T-helper 1 cell (primary cell): ENCODE measurements around the gene ENPP3.
"Not testable (repeated sequence)": the region's sequence is repeated elsewhere in the genome, so short reads cannot be mapped to it uniquely, and the experiment has no call there.

Experiments used
- DNase-seq, 5 donors: peaks; one replicate each; pipeline ENCODE4 v3.0.0-alpha.2; 2012 to 2020

ENPP3 gene

DNA sequence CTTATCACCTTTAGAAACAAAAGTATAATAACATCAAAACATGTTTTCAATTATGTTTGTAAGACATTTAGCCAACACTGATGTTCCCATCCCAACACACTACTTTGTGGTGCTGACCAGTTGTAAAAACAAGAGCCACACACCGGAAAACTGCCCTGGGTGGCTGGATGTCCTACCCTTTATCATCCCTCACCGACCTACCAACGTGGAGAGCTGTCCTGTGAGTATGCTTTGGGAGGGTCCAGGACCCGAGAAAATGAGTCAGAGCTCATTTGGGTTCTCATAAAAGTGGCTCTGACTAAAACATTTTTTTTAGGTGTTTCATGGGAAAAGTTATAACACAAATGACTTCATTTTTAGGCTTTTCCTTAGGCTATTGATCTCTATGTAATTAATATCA, 103.1 kb downstream of the ENPP3 start:
- DNase-seq = no peak

GRCh38 chr6:131741688-131742393, 104.7 kb downstream of the ENPP3 start:
- DNase-seq = no peak

DNA sequence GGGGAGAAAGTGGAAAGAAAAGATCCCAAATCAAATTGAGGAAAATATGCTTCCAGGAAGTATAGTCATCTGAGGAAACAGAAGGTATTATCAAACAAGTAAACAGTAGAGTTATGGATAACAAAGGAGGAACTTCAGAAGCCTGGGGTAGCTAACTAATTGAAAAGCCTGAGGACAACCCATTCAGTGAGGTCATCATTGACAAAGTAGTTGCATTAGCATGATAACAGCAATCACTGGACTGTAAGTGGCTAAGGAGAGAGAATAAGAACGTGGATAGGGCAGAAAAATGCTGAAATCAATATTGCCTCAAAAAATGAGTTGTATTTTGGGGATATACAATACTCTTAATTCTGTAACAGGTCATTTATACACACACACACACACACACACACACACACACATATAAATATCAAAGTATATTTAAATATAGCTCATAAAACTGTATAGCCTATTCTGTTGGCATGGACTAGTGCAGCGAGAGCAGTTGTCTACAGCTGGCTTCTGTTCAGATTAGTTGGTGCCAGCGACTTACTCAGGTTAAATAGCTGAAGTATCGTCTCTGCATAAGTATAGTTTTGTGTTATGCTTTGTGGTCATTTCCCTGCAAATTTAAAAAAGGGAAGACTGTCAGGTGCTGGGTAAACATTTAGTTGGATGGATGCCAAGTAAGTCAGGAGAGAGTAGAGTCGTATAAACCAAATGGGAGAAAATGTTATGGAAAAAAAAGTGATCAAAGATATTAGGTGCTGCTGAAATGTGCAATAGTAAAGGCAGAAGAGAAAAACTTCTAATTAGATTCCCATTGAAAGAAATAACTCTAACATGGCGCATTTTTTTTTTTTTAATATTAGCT, 107.6 kb downstream of the ENPP3 start:
- no peak for DNase-seq

- DNase-seq = no peak
Observed at GRCh38 chr6:131745476-131745875, 108.4 kb downstream of the ENPP3 start.

GRCh38 chr6:131747821-131748353, 110.8 kb downstream of the ENPP3 start:
- DNase-seq = no peak

DNA sequence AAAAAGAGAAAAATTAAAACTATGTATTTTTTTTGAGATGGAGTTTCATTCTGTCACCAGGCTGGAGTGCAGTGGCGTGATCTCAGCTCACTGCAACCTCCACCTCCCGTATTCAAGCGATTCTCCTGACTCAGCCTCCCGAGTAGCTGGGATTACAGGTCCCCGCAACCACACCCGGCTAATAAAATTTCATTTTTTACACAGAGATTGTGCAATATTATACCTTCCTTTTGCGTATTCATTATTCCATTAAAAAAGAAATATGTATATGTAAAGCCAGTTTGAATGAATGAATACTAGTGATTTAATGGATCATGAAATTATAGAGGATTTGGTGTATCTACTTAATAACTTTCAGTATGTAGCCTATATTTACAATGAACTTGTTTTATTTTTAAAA, 111.9 kb downstream of the ENPP3 start:
- DNase-seq = no peak

GRCh38 chr6:131751012-131751715, 114.1 kb downstream of the ENPP3 start:
- not testable (repeated sequence) for DNase-seq

- DNase-seq = no peak
Observed at GRCh38 chr6:131754088-131754487, 117.0 kb downstream of the ENPP3 start.

GRCh38 chr6:131754715-131755567, 117.8 kb downstream of the ENPP3 start:
- DNase-seq = no peak

DNA sequence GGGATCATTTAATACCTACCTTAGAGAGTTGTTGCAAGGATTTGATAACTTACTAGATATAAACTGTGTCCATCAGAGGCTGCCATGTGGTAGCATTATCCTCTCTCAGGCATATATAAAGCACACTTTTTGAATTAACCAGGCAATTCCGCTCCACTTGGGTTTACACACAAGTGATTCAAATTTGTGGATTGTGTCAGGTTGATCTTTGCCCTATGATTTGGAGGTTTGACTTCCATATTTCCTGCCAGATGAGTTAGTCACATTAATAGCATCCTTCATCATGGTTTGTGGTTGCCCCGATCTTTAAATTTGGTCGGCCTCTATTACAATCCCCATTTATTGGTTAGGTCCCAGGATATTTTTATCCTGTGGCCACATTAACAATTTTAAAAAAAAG, 118.5 kb downstream of the ENPP3 start:
- DNase-seq = no peak

DNA sequence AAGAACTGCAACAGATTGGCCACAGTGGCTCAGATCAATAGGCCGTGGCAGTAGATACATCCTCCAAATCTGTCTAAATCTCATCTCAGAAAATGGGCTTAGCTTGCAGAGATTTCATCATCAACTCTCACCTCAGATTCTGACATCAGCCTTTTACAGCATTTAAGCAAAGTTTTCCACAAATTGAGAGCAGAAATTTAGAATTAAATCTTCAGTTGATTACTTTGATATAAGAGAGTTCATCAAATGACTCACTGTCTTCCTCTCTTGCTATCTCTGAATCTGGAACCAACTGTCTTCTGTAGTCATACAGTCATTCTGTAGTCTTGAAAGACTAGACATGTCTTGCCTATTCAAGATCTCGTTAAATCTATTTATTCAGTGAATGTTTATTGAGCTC, 118.9 kb downstream of the ENPP3 start:
- DNase-seq = no peak

GRCh38 chr6:131758920-131759319, 121.8 kb downstream of the ENPP3 start:
- no peak for DNase-seq

DNA sequence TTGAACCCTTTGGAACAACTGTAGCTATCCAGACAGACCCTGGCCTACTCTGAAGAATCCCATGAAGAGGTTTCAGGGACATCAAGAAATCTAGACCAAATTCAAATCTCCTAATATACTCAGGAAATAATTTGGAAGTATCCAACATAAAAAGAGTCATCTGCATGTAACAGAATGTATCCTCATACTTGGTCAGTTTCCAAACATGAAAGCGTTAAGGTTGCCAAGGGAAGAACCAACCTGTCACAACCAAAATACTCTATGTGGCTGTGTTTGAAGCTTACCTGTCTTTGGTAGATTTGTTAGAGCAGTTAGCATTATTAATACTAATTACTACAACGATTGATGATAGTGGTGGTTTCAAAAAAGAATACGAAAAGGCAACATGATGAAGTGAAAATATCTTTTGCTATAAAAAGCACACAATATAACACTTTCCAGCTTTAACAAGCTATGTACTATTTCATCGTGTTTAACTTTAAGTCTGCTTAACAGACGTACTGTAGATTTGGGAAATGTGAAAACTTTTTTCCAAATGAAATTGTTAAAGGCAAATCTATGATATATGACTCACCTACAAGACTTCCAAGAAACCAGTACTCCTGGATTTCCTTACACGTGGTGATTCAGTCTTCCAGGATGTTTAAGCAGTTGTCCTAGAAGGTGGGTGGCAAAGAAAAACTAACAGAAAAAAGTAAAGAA, 124.1 kb downstream of the ENPP3 start:
- no peak for DNase-seq

DNA sequence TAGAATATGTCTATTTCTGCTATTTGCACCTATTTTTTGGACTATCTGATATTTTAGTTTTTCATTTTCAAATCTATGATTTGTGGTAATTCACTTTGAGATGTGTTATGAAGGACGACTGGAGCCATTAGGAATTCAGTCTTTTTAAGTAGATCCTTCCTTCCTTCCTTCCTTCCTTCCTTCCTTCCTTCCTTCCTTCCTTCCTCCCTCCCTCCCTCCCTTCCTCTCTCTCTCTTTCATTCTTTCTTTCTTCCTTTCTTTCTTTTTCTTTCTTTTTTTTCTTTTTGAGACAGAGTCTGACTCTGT, 124.6 kb downstream of the ENPP3 start:
- DNase-seq = no peak

DNA sequence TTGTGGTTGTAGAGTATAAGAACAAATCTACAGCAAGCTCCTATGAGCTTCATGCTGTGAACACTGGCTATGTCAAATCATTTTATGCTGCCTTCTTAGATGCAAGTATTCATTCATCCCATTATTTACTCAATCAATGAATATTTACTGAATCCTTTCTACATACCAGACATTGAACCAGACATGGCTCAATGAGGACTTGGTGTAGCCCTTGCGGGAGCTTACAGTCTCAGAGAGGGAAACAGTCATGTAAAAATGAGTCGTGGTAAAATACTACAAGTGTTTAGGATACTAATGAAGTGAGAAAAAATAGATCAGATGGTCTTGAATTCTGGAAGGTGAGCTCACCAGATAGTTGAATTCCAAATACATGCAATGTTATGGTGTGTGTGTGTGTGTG, 125.9 kb downstream of the ENPP3 start:
- DNase-seq = no peak

- DNase-seq = no peak
Observed at GRCh38 chr6:131763749-131764148, 126.6 kb downstream of the ENPP3 start.

DNA sequence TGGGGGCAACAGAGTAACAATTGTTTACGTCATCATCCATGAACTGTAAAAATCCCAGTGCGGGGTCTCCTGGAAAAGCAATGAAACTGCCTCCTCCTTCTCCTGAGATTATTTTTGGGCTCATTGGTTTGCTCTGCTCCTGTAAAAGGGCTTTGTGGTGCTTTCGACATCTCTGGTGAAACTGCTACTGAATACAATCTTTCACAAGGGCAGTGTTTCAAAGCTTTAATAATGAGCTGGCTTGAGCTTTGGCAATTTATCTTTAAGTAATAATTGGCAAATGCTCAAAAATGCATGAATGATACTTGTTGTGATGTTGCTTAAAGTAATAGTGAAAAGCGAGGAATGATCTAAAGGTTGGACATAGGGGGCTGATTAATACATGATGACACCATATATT, 127.2 kb downstream of the ENPP3 start:
- DNase-seq = no peak

DNA sequence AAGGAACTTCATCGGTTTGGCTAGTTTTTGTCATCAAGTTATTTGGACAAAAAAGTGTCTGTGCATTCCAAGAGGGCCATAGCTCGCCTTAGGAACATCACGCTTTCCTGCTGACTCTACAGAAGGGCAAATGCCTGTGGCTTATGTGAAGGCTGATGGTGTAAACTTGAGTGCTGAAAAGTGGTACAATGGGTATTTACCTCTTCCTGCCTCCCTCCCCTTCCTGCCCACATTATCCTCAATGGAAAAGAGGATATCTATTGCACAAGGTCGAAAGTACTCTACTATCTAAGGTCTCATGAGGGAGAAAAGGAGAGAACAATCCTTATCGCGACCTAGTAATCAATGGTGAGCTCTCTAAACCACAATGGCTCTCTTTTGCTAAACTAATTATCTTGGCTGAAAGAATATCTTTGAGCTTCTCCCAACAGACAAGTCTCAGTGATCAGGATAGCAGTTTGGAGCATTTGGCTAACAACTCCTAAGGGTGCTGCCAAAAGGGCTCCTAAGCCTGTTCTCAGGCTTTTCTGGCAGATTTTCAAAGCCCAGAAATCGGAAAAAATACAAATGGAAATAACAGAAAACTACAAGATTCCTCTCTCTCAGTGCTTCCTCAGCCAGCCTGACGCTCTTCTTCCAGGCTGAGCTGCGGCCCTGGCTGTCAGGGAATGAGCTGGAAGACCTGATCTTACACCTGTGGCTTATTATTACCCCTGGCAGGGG, 128.1 kb downstream of the ENPP3 start:
- no peak for DNase-seq

GRCh38 chr6:131765804-131766135, 128.7 kb downstream of the ENPP3 start:
- DNase-seq = no peak

DNA sequence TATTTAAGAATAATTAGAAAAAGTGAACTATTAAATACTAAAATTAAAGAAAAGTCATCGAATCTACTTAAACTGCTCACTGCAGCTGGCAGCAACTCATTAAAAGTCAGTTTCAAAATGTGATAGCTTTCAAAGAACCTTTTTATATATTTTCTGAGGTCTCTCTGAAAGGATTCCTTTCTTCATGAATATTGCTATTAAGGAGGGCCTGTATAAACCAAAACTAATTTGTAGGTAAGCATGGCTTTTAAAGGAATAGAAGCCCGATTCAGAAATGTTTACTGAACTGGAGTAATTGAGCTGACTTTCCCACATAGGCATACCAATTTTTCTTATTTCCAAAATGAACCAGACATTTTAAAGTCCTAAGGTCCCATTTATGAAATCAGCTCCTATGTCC, 129.5 kb downstream of the ENPP3 start:
- no peak for DNase-seq

DNA sequence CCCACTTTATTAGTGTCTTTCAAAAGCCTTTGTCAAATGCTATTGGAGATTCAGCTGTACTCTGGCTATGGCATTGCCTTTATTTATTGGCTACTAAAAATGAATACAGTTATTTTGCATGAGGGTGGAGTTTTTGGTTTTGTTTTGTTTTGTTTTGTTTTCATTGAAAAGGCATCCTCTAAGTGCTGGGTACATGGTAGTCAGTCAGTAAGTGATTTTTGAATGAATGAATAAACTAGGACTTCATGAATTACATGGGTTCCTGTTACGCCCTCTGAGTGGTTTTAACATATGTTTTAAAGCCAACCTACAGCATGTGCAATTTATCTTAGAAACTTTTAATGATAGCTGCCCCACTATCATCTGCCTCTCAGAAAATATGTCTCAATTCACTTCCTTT, 131.9 kb downstream of the ENPP3 start:
- no peak for DNase-seq
